Body of pancreas (tissue), 4 donors: ENCODE measurements around the gene MMP11.

ENCODE experiments used
- POLR2A ChIP-seq, 3 donors: fragments of 450-650 bp; IDR thresholded peaks; one replicate each; pipeline ENCODE4 v1.6.1; 2016; ENCODE audit warnings: antibody characterized with exemption in 3 of 3, mild to moderate bottlenecking in 2 of 3
- TF ChIP-seq, protein P1 (sequence below), 7 experiments: fragments of 450-650 bp in 4 of 7; fragments of 200-600 bp in 3 of 7; sonication (generic) in 3 of 7; IDR thresholded peaks; one replicate each; pipeline ENCODE4 v1.5.1; 2016 to 2019; ENCODE audit warnings: antibody characterized with exemption in 7 of 7

GRCh38 chr22:23806837-23807236, 34.2 kb downstream of the MMP11 start:
- no peak for TF ChIP-seq POLR2A (IDR thresholded peaks at IDR 0.05)
- TF ChIP-seq, protein P1, sequence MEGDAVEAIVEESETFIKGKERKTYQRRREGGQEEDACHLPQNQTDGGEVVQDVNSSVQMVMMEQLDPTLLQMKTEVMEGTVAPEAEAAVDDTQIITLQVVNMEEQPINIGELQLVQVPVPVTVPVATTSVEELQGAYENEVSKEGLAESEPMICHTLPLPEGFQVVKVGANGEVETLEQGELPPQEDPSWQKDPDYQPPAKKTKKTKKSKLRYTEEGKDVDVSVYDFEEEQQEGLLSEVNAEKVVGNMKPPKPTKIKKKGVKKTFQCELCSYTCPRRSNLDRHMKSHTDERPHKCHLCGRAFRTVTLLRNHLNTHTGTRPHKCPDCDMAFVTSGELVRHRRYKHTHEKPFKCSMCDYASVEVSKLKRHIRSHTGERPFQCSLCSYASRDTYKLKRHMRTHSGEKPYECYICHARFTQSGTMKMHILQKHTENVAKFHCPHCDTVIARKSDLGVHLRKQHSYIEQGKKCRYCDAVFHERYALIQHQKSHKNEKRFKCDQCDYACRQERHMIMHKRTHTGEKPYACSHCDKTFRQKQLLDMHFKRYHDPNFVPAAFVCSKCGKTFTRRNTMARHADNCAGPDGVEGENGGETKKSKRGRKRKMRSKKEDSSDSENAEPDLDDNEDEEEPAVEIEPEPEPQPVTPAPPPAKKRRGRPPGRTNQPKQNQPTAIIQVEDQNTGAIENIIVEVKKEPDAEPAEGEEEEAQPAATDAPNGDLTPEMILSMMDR (IDR thresholded peaks at IDR 0.05): no peak
